ENCODE data around the gene WDR93. TPM values are rescaled to one million over a fixed set of nuclear protein-coding genes. Genes with fewer than 3 reads are reported as not detected.

The WDR93 gene
- total RNA-seq, 1 experiment from 2014 or later, result 0.16 TPM

DNA sequence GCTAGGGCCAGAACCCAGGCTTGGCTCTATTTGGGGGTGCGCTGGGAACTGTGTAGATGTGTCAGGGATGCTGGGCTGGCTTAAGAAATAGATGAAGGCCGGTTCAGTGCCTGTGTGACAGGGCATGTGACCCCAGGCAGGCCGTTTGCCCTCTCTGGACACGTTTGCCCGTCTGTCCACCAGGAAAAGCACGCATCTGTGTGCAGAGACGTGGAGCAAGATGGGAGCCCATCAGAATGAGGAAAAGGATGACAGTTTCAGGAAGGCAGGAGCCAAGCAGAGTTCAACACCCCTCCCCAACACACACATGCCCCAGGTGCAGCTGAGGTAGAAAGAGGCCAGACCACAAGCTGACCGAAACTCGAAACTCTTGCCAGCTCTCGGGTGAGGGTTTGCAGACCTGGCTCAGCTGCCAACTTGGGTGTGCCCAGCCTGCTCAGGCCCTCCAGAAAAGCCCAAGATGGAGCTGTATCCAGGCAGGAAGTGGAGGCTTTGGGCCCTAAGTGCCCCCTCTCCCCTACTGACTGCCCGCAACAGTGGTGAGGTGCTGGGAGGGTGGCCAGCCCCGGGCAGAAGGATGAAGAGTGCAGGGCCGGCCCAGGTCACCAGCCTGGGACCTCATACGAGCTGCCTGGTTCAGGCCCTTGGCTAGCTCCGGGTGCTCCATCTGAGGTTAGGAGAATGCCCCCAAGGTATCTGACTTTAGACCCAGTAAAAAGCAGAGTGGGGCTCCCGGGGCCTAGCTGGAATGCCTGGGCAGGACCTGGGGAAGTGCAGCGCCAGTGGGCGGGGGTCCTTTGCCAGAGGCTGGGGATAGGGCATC lies 70.6 kb downstream of the WDR93 start:
- no TSS peak for BruUV-seq (replicated peaks)
- DNase-seq, result no peak
- H3K36me3 Mint-ChIP-seq (ENCODE audit: insufficient read depth, unreplicated experiment), result no peaks in the 10 kb centered on the region
- peaks cover 7% of the 10 kb centered on the region for H3K4me1 Mint-ChIP-seq (ENCODE audit: low read depth, unreplicated experiment)
- no peaks in the 10 kb centered on the region for H3K27me3 Mint-ChIP-seq (ENCODE audit: insufficient read depth, unreplicated experiment)
- intact Hi-C loops (cut with micrococcal nuclease; ENCODE audit: unreplicated experiment), result loop anchor here (10.0 kb wide), 1 partner anchor 64 kb away; no protein-coding TSS in a partner anchor
- H3K36me3 ChIP-seq (ENCODE audit: control insufficient read depth, insufficient read depth, low read length), result no peaks in the 10 kb centered on the region
- no peaks in the 10 kb centered on the region for H3K9me3 ChIP-seq
- H3K27ac Mint-ChIP-seq (ENCODE audit: unreplicated experiment), result no peak overlapping the region
- ChIA-PET CTCF (interaction anchor here (0.6 to 5.7 kb wide), 25 partner anchors 8 to 186 kb away, joined by 3 to 154 read pairs (median 4); partner anchors contain the start of genes AP3S2, MESP1, MESP2 and TICRR), POLR2A (interaction anchor here (0.5 to 1.0 kb wide), 3 partner anchors 62 to 114 kb away, joined by 3 read pairs; no protein-coding TSS in a partner anchor)
- no peaks in the 10 kb centered on the region for H3K9me3 Mint-ChIP-seq (ENCODE audit: unreplicated experiment)
- no peak overlapping the region for H3K4me3 Mint-ChIP-seq (ENCODE audit: unreplicated experiment)
- H3K4me3 ChIP-seq (ENCODE audit: low read depth, low read length), result no peak overlapping the region
- H3K27me3 ChIP-seq (replicated peaks; ENCODE audit: control insufficient read depth, insufficient read depth, low read length), result no peaks in the 10 kb centered on the region
- TF ChIP-seq, protein P1, sequence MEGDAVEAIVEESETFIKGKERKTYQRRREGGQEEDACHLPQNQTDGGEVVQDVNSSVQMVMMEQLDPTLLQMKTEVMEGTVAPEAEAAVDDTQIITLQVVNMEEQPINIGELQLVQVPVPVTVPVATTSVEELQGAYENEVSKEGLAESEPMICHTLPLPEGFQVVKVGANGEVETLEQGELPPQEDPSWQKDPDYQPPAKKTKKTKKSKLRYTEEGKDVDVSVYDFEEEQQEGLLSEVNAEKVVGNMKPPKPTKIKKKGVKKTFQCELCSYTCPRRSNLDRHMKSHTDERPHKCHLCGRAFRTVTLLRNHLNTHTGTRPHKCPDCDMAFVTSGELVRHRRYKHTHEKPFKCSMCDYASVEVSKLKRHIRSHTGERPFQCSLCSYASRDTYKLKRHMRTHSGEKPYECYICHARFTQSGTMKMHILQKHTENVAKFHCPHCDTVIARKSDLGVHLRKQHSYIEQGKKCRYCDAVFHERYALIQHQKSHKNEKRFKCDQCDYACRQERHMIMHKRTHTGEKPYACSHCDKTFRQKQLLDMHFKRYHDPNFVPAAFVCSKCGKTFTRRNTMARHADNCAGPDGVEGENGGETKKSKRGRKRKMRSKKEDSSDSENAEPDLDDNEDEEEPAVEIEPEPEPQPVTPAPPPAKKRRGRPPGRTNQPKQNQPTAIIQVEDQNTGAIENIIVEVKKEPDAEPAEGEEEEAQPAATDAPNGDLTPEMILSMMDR (IDR thresholded peaks at IDR 0.05; ENCODE audit: insufficient read depth in 1 of 2, low read depth in 1 of 2, low read length in 1 of 2, severe bottlenecking in 1 of 2, unreplicated experiment in 1 of 2), result no peak
- H3K4me1 ChIP-seq, result peaks cover 26% of the 10 kb centered on the region

DNA sequence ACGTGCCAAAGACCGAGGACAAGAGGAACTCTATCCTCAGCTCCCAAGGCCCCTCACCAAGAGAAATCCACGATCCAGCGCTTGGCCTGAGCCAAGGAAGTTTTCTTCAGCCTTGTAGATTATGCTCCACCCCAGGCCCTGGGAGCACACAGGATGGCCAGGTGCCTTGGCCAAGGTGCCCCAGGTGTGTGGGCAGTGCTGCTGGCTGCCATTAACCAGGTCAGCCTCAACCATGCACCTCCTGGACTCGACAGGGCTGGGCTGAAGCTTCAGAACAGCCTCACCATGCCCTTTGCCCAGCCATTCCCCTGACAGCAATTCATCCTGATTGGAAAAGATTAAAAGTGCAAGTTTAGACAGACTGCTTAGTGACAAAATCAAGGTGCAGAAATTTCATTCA lies 71.3 kb downstream of the WDR93 start:
- intact Hi-C loops (cut with micrococcal nuclease; ENCODE audit: unreplicated experiment), result loop anchor here (10.0 kb wide), 1 partner anchor 63 kb away; no protein-coding TSS in a partner anchor
- BruUV-seq (replicated peaks), result no TSS peak

DNA sequence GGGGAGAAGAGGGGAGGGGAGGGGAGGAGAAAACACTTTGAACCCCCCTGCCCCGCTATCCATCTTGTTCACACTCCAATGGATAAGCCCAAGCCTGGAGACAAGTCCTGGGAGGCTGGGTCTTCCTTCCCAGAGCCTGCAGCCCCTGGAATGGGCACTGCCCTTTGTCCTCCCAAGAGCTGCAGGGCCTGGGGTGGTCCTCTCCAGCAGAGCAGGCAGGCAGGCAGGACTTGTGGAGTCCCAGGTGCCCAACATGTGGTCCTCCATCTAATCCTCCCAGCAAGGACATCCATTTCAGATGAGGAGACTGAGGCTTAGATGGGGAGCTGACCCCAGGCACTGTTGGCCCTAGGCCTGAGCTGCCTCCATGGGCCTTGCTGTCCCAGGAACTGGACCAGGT lies 75.1 kb downstream of the WDR93 start:
- intact Hi-C loops (cut with micrococcal nuclease; ENCODE audit: unreplicated experiment), result loop anchor here (10.0 kb wide), 1 partner anchor 59 kb away; no protein-coding TSS in a partner anchor
- no peaks in the 10 kb centered on the region for H3K36me3 ChIP-seq (ENCODE audit: control insufficient read depth, insufficient read depth, low read length)
- H3K4me1 ChIP-seq, result peaks cover 16% of the 10 kb centered on the region
- H3K27me3 Mint-ChIP-seq (ENCODE audit: insufficient read depth, unreplicated experiment), result no peaks in the 10 kb centered on the region
- H3K4me3 ChIP-seq (ENCODE audit: low read depth, low read length), result no peak overlapping the region
- no peaks in the 10 kb centered on the region for H3K9me3 Mint-ChIP-seq (ENCODE audit: unreplicated experiment)
- CTCF ChIA-PET, result no interaction called here
- no peak for DNase-seq
- no peak overlapping the region for H3K27ac Mint-ChIP-seq (ENCODE audit: unreplicated experiment)
- no peaks in the 10 kb centered on the region for H3K9me3 ChIP-seq
- POLR2A ChIA-PET, result no interaction called here
- TF ChIP-seq, protein P1 (IDR thresholded peaks at IDR 0.05; ENCODE audit: insufficient read depth in 1 of 2, low read depth in 1 of 2, low read length in 1 of 2, severe bottlenecking in 1 of 2, unreplicated experiment in 1 of 2), result no peak
- H3K4me3 Mint-ChIP-seq (ENCODE audit: unreplicated experiment), result no peak overlapping the region
- no peaks in the 10 kb centered on the region for H3K27me3 ChIP-seq (replicated peaks; ENCODE audit: control insufficient read depth, insufficient read depth, low read length)
- H3K4me1 Mint-ChIP-seq (ENCODE audit: low read depth, unreplicated experiment), result peaks cover 7% of the 10 kb centered on the region
- no peaks in the 10 kb centered on the region for H3K36me3 Mint-ChIP-seq (ENCODE audit: insufficient read depth, unreplicated experiment)
- BruUV-seq (replicated peaks), result no TSS peak

More for the DNA sequence above, 71.3 kb downstream of the WDR93 start:
- Mint-ChIP-seq H3K9me3 (ENCODE audit: unreplicated experiment) (no peaks in the 10 kb centered on the region), H3K4me1 (ENCODE audit: low read depth, unreplicated experiment) (peaks cover 7% of the 10 kb centered on the region), H3K36me3 (ENCODE audit: insufficient read depth, unreplicated experiment) (no peaks in the 10 kb centered on the region), H3K27me3 (ENCODE audit: insufficient read depth, unreplicated experiment) (no peaks in the 10 kb centered on the region), H3K4me3 (ENCODE audit: unreplicated experiment) (no peak overlapping the region), H3K27ac (ENCODE audit: unreplicated experiment) (no peak overlapping the region)
- H3K36me3 ChIP-seq (ENCODE audit: control insufficient read depth, insufficient read depth, low read length), result no peaks in the 10 kb centered on the region
- H3K4me3 ChIP-seq (ENCODE audit: low read depth, low read length), result no peak overlapping the region
- CTCF ChIA-PET, result interaction anchor here (0.6 to 5.7 kb wide), 6 partner anchors 9 to 132 kb away, joined by 3 to 154 read pairs (median 7); partner anchors contain the start of gene AP3S2
- POLR2A ChIA-PET, result no interaction called here
- TF ChIP-seq, protein P1 (IDR thresholded peaks at IDR 0.05; ENCODE audit: insufficient read depth in 1 of 2, low read depth in 1 of 2, low read length in 1 of 2, severe bottlenecking in 1 of 2, unreplicated experiment in 1 of 2), result no peak
- H3K9me3 ChIP-seq, result no peaks in the 10 kb centered on the region
- DNase-seq, result no peak
- peaks cover 23% of the 10 kb centered on the region for H3K4me1 ChIP-seq
- H3K27me3 ChIP-seq (replicated peaks; ENCODE audit: control insufficient read depth, insufficient read depth, low read length), result no peaks in the 10 kb centered on the region

Measured in Caco-2 (cell line).